RWPE2 (cell line): ENCODE measurements around the gene SPARCL1.
A peak's percentile ranks its signal among the peaks of the same experiment; 100 is the strongest.

Source experiments
- ATAC-seq: fragments of 200-7000 bp; cut with Tn5 transposase; 3 replicates; pipeline ENCODE4 v1.9.1; 2021; ENCODE audit warnings: low read depth
- DNase-seq: peaks from one replicate; pipeline ENCODE4 v3.0.0-alpha.2; 2020; ENCODE audit warnings: low spot score
- H3K27ac ChIP-seq: fragments of 450-650 bp; 2 replicates; pipeline ENCODE4 v1.5.1; 2017; ENCODE audit warnings: mild to moderate bottlenecking; ENCODE audit not compliant: poor library complexity, severe bottlenecking
- H3K27me3 ChIP-seq: fragments of 250-450 bp; sonication (Bioruptor Pico); 2 replicates; pipeline ENCODE4 v1.5.1; 2021; ENCODE audit warnings: mild to moderate bottlenecking, moderate library complexity; ENCODE audit not compliant: insufficient read depth, poor library complexity, severe bottlenecking
- H3K36me3 ChIP-seq: fragments of 250-450 bp; sonication (Bioruptor Pico); 2 replicates; pipeline ENCODE4 v1.5.1; 2020; ENCODE audit warnings: low read depth, mild to moderate bottlenecking, moderate library complexity
- H3K4me1 ChIP-seq: fragments of 250-450 bp; sonication (Bioruptor Pico); 2 replicates; pipeline ENCODE4 v1.5.1; 2021; ENCODE audit warnings: mild to moderate bottlenecking, moderate library complexity; ENCODE audit not compliant: insufficient read depth, poor library complexity, severe bottlenecking
- H3K4me3 ChIP-seq: fragments of 250-450 bp; sonication (Bioruptor Pico); 2 replicates; pipeline ENCODE4 v1.5.1; 2021; ENCODE audit warnings: mild to moderate bottlenecking, moderate library complexity; ENCODE audit not compliant: severe bottlenecking
- H3K9me3 ChIP-seq: fragments of 250-450 bp; sonication (Bioruptor Pico); 2 replicates; pipeline ENCODE4 v1.5.1; 2021; ENCODE audit warnings: mild to moderate bottlenecking, moderate library complexity; ENCODE audit not compliant: severe bottlenecking
- CTCF ChIP-seq: fragments of 450-650 bp; IDR thresholded peaks from one replicate; pipeline ENCODE4 v1.5.1; 2017; ENCODE audit warnings: mild to moderate bottlenecking, moderate library complexity; ENCODE audit not compliant: poor library complexity, severe bottlenecking

Gene SPARCL1

GRCh38 chr4:87532907-87533306, 3.7 kb upstream of the SPARCL1 start:
- no peak overlapping the region for H3K27ac ChIP-seq
- no peak overlapping the region for H3K4me3 ChIP-seq
- H3K4me1 ChIP-seq: peaks cover 6% of the 10 kb centered on the region
- H3K27me3 ChIP-seq: no peaks in the 10 kb centered on the region
- no peak for DNase-seq
- no peaks in the 10 kb centered on the region for H3K36me3 ChIP-seq
- no peak for TF ChIP-seq CTCF
- no peaks in the 10 kb centered on the region for H3K9me3 ChIP-seq
- no peak for ATAC-seq

GRCh38 chr4:87532109-87532508, 2.9 kb upstream of the SPARCL1 start:
- no peak for DNase-seq
- Histone ChIP-seq H3K27me3 (no peaks in the 10 kb centered on the region), H3K9me3 (no peaks in the 10 kb centered on the region), H3K36me3 (no peaks in the 10 kb centered on the region), H3K4me1 (peaks cover 6% of the 10 kb centered on the region), H3K4me3 (no peak overlapping the region), H3K27ac (no peak overlapping the region)
- ATAC-seq: no peak
- no peak for TF ChIP-seq CTCF

DNA sequence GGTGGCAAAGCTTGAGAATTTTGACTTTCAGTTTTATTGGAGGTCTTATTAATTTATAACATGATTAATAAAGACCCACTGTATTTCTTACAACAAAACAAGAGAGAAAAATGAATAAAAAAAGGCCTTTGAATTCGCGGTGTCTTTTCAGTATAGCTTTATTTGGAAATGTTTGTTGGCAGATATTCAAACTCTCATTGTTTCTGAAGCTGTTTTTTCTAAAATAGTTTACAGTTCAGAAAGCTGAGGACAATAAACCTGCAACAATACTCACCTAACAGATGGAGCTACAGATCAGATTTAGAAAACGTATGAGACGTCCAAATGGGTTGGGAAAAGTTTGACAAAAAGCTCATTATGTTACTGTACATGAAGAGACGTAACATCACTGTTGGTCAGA, 2.4 kb upstream of the SPARCL1 start:
- Histone ChIP-seq H3K27me3 (no peaks in the 10 kb centered on the region), H3K27ac (no peak overlapping the region), H3K4me1 (peaks cover 6% of the 10 kb centered on the region), H3K9me3 (no peaks in the 10 kb centered on the region), H3K36me3 (no peaks in the 10 kb centered on the region), H3K4me3 (no peak overlapping the region)
- ATAC-seq (no peak), DNase-seq (no peak)
- TF ChIP-seq CTCF: no peak

DNA sequence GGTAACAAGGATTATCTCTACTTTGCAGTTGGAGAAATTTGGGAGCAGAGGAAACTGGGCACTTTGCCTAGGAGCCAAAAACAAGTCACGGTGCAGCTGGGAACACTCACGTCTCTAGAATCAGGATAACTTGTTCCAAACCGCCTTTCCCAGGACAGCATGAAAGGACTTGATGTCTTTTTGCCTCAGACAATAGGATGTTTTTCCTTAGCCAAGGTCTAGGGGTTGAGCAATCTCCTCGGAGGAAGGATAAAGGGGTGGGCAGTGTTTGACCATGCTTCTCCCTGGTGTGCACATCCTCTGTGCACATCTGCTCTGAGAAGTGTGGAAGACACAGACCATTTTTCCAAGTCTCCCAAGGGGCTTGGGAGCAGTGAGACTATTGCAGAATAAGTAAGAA, 1.7 kb upstream of the SPARCL1 start:
- TF ChIP-seq CTCF: no peak
- no peaks in the 10 kb centered on the region for H3K9me3 ChIP-seq
- DNase-seq (no peak), ATAC-seq (peak; percentile 76)
- H3K4me1 ChIP-seq: peaks cover 8% of the 10 kb centered on the region
- H3K36me3 ChIP-seq: no peaks in the 10 kb centered on the region
- no peak overlapping the region for H3K4me3 ChIP-seq
- no peak overlapping the region for H3K27ac ChIP-seq
- no peaks in the 10 kb centered on the region for H3K27me3 ChIP-seq

DNA sequence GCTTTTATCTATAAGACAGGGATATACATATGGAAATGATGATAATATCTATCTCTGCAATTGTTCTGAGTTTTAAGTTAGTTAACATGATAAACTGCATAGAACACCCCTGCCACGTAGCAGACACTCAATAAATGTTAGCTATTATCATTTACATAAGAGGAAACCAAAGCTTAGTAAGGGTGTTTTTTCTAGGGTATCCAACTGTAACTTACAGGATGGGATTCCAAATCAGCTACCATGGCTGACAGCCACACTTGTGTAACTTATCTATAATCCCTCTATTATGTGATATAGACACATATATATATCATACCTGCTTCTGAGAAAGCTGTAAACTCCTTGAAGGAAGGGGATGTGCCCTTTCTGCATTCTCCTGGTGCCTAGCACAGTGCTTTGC, 1.1 kb upstream of the SPARCL1 start:
- Histone ChIP-seq H3K27me3 (no peaks in the 10 kb centered on the region), H3K36me3 (no peaks in the 10 kb centered on the region), H3K27ac (no peak overlapping the region), H3K4me3 (no peak overlapping the region), H3K4me1 (peaks cover 10% of the 10 kb centered on the region), H3K9me3 (no peaks in the 10 kb centered on the region)
- no peak for TF ChIP-seq CTCF
- no peak for DNase-seq
- no peak for ATAC-seq
